HG03280 (cell line): Measurements from ENCODE around the gene ACSF3.
A peak's percentile ranks its signal among the peaks of the same experiment; 100 is the strongest.

Experiments used
- ATAC-seq: cut with Tn5 transposase; IDR thresholded peaks from one replicate; pipeline ENCODE4 v1.9.1; 2021; ENCODE audit warnings: mild to moderate bottlenecking, moderate library complexity; ENCODE audit not compliant: unreplicated experiment

ACSF3 gene

DNA sequence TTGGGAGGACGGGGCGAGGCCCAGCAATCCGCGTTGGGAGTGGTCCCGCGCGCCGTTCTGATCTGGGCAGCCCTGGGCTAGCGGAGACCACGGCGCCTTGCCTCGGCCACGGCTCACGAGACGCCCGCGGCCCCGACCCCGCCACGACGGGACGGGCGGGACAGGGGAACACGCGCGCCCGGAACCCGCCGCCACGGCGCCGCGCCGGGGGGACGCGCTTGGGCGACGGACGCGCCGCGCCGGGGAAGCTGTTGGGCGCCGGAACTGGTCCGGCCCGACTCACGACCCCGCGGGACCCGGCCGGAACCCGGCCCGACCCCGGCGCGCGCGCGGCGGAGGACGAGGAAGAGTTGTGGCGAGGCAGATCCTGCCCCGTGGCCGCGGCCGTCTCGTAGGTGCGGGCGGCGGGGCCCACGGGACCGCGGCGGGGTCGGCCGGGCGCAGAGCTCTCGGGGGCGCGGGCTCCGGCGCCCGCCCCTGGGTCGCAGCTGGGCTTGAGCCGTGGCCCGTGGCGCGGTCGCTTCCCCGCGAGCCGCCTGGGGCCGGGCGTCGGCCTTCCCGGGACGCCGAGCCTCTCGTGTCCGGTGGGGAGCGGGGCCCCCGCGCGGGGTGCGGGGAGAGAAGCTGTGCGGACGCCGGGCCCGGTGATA, at the start of gene ACSF3:
Gene ACSF3, plus strand, starts transcription at position 251 of the 650 bp plus-strand sequence. CDS start 6,830 bp downstream, outside the sequence.
- ATAC-seq, result peak; percentile 57

DNA sequence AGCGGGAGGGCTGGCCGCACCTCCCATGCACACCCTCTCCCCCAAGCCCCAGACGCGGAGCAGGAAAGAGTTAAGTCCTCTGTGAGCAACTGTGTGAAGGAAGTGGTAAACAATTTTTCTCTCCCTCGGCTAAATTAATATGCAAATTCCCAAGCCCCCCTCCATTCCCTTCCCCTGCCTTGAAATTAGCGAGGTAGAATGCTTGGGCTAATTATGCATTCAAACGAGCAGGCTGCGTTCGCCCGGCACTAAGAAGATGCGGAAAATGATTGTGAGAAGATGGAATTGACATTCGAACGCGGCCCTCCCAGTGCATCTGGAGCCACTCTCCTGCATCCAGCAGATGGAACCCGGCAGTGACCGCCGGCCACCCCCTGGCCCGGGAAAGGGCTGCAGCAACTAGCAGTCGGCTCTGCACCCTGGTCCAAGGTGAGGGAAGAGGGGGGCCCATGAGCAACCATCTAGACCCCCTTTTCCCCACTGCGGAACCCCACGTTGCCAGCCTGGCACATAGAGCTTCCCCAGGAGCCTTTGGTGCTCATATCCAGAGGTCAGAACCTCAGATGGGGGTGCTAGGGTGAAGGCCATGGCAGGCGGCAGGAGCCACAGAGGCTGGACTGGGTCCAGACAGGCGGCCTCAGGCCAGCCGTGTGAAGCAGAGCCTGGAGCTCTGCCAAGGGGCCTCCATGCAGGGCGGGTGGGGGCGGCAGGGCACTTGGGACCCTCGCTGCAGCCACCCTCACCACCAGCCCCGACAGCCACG, 49.1 kb upstream of the ACSF3 start:
- ATAC-seq, result no peak

DNA sequence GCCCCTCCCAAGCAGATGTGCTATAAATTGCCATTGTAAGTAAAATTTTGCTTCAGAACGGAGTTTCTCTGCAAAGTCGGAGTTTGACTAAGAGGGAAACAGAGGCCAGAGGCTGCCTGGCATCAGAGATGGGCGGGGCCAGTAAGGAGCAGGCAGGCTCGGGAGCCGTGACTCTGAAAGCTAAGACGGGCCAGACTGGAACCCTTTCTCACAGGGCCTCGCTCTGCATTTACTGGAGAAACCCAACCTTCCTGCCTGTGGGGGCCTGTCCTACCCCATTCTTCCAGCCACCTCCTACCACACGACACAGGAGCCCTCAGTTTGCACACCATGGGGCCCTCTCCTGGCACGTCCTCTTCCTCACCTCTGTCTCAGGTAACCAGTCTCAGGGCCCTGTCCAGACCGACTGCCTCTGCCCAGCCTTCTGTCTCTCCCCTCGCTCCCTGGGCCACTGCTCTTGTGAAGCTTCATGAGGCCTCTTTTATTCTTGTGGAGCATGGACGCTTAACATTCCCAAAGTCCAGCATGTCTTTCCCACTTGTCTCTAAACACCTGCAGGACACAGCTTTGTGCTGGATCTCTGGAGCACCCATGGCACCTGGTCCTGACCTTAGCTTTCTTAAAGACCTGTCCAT, 48.4 kb upstream of the ACSF3 start:
- ATAC-seq, result no peak

DNA sequence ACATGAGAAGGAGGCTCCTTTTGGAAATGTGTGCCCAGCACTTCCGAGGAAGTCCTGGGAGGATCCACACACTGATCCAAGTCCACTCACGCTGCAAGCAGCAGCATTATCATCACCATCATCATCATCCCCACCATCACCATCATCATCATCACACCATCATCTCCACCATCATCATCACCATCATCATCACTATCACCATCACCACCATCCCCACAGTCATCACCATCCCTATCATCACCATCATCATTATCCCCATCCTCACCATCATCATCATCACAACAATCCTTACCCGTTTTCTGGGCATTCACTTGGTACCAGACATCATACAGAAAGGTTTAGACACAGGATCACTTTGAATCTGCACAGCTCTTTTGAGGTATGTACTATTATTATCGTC, 47.8 kb upstream of the ACSF3 start:
- ATAC-seq, result no peak

DNA sequence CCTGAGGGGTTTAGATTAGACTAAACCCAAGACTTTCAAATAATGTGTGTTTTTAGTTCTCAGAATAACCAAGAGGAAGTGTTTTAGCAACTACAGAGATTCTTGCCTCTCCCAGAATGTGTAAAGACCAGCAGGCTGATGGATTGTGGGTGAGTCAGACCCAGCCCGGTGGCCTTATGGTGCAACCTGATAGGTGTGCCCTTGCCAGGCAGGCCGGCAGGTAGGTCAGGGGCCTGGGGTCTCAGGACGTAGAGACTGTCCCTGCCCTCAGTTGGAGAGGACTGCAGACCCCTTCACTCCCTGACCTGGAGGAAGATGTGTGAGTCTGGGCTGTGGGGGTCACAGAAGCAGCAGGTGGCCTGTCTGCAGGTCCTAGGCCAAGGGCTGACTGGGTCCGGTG, 47.2 kb upstream of the ACSF3 start:
- no peak for ATAC-seq

DNA sequence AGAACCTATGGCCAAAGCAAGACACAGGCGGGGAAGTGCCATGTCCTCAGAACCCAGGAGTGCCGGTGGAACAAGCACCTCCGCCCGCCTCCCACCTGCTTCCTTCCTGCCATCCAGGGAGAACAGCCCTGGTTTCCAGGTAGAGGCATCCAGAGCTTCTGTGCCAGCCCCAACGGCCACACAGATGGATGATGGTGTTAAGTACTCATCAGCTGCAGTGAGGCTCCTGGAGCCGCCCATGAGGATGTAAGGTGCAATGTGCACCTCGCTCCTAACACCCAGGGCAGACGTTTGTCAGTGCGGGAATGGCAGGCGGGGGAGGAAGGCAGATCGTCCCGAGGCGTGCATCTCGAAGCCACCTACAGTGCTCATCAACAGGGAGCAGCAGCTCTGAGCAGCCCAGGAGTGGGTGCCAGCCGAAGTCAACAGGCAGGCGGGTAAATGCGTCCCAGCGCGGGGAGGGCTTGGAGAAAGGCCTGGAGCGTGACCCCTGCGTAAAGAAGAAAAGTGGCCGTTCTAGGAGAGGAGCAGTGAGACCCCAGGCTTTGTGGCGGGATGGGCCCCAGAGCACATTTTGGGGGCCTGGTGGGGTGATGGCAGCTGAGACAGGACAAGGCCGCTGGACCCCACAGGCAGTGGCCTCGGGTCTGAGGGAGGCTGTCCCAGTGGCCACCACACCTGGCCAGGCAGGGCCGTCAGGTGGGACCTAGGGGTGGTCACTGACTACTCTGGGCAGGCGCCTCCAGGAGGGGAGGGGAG, 46.1 kb upstream of the ACSF3 start:
- no peak for ATAC-seq

DNA sequence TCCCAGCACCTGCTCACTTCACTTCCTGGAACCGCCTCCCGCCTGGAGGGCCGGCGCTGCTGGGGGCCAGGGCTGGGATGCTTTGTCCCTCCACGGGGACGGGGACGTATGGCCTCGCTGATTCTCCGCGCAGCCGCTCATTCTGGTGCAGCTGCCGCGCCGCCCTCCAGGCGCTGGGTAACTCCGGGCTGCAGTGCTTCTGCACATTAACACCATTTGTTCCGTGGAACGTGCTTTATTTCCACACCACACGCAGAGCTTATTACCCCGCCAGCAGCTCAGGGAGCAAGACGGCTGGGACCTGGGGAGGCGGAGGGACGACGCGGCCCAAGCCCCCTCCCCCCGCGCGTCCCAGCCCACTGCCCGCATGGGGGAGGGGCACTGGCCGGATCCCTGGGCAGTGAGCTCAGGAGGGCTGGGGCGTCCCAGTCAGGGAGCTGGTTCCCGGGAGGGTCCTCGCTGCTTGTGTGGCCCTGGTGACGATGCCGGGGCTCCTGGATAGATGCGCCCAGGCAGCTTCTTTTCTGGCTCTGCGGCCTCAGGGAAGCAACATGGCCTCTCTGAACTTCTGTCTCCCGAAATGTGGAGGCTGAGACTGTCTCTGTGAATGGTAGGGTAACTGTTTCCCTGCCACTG, 45.4 kb upstream of the ACSF3 start:
- no peak for ATAC-seq

DNA sequence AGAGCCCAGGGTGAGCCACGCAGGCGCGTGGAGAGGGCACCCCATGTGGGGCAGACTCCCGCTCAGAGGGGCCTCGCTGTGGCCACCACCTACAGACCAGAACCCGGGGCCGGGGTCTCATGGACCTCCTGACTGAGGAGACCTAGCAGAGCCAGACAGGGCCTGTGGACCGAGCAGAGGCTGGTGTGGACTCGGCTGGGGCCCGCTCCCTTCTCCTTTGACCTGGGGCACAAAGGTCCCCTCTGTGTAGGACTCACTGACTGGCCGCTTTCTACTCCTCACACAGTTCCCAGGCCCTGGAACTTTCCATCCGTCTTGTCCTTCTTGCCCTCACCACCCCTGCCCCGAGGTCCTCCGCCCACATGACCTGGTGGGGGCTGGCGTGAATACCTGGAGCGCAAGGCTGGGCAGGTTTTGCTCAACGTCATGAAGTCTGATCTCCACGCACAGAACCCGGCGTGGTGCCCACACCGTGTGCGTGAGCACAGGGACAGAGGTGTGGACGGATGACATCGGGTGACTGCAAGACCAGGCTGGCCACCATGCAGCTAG, 44.7 kb upstream of the ACSF3 start:
- no peak for ATAC-seq

DNA sequence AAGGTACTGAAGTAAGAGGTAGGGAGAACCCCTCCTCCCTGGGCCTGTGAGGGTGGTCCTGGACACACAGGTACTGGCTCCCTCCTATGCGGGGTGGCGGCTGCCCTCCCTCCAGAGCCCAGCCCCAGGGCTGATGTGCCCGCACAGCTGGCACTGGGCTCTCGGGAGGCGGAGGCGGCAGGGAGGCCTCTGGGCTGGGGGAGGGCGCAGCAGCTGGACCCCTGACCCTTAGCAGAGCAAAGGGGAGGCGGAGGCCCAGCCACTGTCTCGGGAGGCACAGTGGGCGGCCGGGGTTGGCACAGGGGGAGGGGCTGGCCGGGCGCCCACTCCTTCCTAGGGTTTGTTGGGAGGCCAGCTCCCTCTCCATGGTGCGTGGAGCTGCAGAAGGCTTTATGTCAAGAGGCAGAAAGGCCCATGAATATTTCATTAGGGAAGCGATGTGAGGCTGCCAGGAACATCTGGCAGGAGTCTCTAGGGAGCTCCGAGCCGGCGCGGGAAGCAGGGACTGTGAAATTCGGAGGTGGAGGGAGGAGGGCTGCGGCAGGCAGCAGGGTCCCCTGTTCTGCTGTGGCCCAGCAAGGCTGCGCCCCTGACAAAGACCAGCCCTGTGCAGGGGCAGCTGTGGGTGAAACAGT, 44.1 kb upstream of the ACSF3 start:
- ATAC-seq, result no peak

DNA sequence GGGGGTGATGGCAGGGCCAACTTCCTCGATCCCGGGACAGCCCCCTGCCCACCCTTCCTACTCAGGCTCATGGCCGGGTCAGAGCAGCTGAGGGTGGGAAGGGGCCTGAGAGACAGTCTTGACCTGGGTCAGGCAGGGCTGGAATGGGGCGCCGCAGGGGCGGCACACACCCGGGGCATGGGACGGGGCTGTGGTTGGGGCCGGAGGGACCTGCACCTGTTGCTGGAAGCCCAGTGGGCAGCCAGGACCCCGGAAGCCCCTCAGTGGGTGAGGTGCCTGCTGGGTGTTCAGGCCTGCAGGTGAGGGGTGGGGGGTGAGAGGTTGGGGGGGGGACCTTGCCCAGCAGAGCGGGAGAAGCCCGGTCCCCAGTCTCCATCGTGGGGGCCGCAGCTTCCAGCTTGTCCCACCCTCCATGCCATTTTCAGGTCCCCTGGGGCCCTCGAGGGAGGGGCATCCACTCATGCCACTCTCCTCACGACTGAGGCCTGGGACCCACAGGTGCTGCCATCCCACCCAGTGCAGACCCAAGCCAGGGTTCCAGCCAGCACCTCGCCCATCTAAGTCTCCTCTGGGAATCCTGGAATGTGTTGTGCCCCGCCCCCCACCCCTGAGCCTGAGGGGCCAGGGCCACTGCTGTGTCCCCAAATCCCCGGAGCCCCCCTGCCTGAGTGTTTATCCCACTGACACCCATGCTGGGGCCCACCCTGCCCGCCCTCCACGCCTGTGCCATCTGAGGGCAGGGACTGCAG, 43.4 kb upstream of the ACSF3 start:
- no peak for ATAC-seq

DNA sequence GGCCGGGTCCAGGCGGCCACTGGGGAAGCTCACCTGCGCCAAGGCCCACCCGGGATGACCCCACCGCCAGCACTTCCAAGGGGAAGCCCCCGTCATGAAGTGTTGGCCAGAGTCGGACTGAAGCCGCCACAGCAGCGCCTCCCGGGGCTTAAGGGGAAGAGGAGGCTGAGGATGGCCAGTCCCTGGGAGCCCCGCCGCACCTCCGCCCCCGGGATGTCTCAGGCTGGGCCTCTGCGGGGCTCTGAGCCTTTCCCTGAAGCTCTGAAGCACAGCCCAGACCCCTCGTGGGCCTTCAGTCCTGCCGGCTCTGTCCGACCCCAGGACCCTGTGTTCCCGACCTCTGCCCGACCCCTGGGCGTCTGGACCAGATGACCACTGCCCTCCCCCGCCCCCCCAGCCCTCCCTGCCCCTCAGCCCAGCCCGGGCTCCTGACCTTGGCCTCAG, 42.8 kb upstream of the ACSF3 start:
- no peak for ATAC-seq

DNA sequence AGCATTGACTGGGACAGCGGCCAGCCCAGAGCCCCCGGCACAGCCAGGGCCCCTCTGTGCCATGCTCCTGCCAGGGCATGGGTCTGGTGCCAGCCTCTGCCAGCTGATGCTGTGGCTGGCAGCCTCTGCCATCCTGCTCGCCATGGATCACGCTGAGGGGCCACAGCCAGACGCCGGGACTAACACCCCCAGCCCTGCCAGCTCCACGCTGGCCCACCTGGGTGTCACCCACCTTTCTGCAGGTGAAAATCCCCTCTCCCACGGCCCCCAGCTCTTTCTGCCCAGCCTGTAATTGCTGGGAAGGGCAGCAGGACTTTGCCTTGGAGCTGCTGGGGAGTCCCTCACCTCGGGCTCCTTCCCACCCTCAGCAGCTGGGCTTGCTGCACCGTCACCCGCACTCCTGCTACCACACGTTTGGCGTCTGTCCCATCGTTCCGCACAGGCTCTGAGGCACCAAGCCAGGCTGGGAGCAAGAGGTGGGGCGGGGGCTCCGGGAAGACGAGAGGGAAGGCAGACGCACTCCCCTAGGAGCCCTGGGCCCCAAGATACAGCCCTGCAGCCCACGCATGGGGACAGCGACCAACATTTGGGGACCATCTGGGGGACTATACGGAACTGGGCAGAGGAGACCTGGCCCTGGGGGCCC, 42.0 kb upstream of the ACSF3 start:
- no peak for ATAC-seq

DNA sequence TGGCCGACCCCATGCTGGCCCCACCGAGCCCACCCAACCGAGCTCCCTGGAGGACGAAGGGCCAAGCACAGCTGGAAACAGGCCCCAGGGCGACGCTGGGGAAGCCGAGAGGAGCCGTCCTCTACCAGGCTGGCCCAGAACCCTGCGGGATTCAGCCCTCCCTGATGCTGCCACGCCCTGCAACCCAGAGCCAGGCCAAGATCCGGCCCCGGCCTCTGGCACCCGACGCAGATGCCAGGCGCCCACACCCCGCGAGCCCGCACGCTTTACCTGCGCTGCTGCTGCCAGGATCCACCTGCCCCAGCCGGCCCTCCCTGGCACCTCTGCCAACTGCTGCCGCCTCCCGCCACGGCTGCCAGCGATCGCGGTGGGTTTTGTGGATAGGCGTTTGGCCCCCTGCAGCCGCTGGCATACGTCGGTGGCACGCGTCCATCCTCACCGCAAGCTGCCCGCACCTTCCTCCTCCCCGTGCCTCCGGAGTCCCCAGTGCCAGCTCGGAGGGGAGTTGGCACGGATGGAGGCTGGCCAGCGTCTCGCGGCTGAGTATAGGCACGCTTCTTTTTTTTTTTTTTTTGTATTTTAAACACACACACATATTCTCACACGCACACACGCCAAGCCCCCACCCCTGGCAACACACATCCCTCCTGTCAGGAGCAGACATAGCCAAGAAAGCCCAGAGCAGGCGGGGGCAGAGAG, 41.3 kb upstream of the ACSF3 start:
- ATAC-seq, result no peak

DNA sequence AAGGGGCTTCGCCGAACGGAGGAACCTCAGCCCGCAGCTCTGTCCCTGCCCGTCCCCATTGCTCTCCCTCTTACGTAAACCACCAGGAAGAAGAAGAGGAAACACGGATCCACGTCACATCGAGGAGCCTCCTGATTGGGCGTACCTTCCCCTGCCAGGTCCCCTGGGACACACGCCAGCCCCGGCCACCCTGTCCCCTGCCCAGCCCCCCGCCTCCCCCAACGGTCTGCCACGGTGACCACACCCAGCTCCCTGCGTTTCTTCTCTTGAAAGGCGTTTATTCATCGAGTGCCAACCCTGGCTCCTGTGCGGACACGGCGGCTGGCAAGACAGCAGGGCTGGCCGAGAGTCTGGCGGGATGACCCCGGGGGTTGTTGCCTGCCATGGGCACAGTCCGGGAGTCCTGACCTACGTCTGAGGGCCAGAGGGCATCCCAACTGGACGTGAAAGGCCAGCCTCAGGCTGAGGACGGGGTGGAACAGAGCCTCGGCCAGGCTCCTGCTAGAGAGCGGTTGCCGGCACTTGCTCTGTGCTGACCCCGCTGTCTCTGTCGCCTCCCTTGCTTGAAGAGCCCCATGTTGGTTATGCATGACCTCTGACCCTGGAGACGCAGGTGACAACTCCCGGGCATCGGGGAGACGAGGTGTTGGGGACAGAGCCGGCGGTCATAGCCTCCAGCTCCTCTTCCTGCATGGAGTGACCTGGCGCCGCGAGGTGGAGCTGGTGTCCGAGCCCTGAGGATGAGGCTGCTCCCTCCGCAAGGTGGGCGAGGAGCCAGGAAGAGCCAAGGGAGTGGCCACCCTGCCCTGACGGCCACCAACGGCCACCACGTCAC, 40.5 kb upstream of the ACSF3 start:
- ATAC-seq, result no peak

DNA sequence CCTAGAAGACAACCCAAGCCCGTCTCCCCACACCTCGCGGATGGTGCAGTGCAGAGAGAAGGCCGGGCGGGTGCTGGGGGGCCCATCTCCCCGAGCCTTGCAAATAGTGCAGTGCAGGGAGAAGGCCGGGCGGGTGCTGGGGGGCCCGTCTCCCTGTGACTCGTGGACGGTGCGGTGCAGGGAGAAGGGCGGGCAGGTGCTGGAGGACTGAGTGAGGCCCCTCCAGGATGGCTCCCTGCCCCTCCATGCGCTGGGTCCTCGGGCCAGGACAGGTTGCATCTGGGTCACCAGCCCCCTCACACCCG, 40.0 kb upstream of the ACSF3 start:
- ATAC-seq, result no peak

DNA sequence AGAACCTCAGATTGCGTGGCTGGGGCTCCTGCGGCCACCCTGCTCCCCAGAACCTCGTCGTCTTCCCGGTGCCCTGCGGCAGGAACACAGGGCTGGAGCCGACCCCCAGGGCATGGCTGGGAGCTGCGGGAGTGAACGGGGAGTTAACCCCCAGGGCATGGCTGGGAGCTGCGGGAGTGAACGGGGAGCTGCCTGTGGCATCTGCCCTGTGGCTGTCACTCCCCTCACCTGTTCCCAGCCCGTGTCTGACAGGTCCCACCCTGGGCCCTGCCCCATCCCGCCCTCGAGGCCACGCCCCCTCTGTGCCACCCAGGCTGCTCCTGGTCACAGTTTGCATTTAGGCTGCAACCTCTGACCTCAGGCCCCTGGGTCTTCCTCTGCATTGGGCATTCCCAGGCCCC, 39.4 kb upstream of the ACSF3 start:
- ATAC-seq, result no peak

DNA sequence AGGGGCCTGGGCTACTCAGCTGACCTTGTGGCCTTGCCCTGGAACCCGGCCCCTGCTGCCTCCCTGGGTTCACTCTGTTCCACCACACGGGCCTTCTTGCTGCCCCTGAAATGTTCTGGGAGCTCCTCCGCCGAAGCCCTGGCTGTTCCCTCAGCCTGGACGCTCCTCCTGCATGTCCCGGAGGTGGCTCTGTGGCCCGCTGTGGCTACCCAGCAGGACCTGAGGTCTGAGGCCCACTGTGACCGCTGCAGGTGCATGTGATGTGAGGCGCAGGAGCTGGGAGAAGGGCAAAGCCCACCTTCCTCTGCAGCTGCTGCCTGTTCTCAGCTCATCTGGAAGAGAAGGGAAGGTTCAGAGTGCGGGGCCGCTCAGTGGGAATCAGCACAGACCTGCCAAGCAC, 38.9 kb upstream of the ACSF3 start:
- ATAC-seq, result no peak

DNA sequence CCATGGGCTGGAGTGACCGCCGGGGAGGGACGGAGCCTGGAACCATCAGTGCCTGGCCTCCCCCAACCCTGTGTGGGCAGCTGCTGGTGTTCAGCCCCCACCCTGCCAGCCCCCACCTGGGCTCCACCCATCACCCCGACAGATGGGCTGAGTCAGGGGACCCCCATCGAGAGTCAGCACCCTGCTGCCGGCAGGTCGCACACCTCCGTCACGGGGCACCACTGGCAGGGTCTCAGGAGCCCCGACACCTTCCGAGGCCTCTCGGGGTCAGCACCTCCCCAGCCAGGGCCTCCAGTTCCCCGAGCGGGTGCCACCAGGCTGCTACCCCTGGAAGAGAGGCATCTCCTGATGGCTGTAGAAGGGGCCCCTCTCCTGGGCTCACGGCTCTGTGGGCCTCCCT, 38.3 kb upstream of the ACSF3 start:
- no peak for ATAC-seq
